GM12891 (cell line): ENCODE measurements around the gene SPACDR.

Experiments used
- POLR2A ChIP-seq: IDR thresholded peaks from 2 replicates; pipeline ENCODE4 v1.6.1; 2011; ENCODE audit warnings: low read depth, low read length, control low read depth
- POLR2AphosphoS5 ChIP-seq: IDR thresholded peaks from 2 replicates; pipeline ENCODE4 v1.6.1; 2011; ENCODE audit warnings: low read depth, low read length, control low read depth
- SPI1 ChIP-seq: IDR thresholded peaks from 2 replicates; pipeline ENCODE4 v1.6.1; 2011; ENCODE audit warnings: low read depth, low read length, control low read depth

DNA sequence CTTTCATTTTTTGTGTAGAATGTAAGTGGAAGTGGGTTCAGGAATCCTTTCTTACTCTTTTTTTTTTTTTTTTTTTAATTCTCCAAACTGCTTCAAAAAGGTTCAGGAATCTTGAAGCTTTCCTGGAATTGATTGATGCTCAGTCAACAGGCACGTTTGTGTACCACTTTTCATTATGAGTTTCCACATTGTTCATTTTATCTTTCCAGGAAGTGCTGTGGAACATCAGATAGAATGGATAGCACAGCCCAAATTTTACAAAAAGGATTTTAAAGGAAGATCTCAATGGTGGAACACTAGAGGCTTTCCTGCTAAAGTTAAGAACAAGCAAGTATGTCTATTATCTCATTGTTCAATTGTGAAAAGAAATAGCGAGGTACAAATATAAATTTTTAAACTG is 25.9 kb downstream of the SPACDR start:
- TF ChIP-seq POLR2A (no peak), POLR2AphosphoS5 (no peak), SPI1 (no peak)
